Measurements from ENCODE around the gene ELOVL1. TPM values are rescaled to one million over a fixed set of nuclear protein-coding genes. Genes with fewer than 3 reads are reported as not detected.

The ELOVL1 gene
- total RNA-seq, 4 donors from 2014 or later, result 48.6 to 66.6 (median 50.8) TPM

DNA sequence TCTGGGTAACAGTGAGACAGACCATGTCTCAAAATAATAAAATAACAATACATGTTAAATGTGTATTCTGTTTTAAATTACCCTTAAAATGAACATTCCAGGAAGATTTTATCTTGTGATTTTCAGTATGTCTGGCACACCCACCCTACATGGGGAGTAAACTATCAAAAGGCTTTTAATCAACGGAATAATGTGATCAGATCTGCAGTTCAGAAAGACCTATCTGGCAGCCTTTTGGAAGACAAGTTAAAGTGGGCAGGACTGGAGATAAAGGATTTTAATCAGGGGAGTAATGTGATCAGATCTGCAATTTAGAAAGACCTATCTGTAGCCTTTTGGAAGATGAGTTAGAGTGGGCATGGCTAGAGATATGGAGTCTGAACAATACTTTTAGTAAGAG lies 11.7 kb upstream of the ELOVL1 start:
- WGBS, 2 donors, result 84 to 95% methylated on average over 1 of the region's 1 CpG
- Histone ChIP-seq H3K27me3 (no peaks in the 10 kb centered on the region), H3K36me3 (peaks cover 0 to 21% (median 14%) of the 10 kb centered on the region in 3 donors), H3K4me3 (no peak overlapping the region), H3K9me3 (no peaks in the 10 kb centered on the region), H3K4me1 (peaks cover 0 to 24% (median 6%) of the 10 kb centered on the region in 4 donors), H3K27ac (peak overlapping the region in 2 of 4 donors; percentile 82 to 85)
- TF ChIP-seq EP300 (IDR thresholded peaks at IDR 0.05), result no peak
- no peak for TF ChIP-seq POLR2A (IDR thresholded peaks at IDR 0.05)
- TF ChIP-seq, protein P1, sequence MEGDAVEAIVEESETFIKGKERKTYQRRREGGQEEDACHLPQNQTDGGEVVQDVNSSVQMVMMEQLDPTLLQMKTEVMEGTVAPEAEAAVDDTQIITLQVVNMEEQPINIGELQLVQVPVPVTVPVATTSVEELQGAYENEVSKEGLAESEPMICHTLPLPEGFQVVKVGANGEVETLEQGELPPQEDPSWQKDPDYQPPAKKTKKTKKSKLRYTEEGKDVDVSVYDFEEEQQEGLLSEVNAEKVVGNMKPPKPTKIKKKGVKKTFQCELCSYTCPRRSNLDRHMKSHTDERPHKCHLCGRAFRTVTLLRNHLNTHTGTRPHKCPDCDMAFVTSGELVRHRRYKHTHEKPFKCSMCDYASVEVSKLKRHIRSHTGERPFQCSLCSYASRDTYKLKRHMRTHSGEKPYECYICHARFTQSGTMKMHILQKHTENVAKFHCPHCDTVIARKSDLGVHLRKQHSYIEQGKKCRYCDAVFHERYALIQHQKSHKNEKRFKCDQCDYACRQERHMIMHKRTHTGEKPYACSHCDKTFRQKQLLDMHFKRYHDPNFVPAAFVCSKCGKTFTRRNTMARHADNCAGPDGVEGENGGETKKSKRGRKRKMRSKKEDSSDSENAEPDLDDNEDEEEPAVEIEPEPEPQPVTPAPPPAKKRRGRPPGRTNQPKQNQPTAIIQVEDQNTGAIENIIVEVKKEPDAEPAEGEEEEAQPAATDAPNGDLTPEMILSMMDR (IDR thresholded peaks at IDR 0.05), result no peak
- DNase-seq (ENCODE audit: low spot score in 2 of 2), result no peak

DNA sequence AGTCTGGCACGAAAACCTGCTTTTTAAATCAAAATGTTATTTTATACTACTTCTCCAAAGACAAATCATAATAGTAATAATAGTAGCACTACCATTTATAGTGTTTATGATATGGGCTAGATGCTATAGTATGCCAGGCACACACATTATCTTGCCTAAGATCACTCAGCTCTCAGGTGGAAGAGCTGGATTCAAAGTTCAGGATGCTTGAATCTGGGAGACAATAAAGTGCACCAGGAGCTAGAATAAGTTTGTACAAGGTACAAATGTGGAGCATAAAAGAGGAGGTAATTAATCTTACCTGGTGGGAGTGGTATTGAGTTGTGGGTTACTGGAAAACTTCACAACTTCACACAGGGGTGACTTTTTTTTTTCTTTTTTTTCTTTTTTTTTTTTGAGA lies 10.0 kb upstream of the ELOVL1 start:
- H3K4me1 ChIP-seq, result peaks cover 0 to 25% (median 5%) of the 10 kb centered on the region in 4 donors
- whole genome bisulfite sequencing, 2 donors, result 68 to 83% methylated on average over 1 of the region's 1 CpG
- TF ChIP-seq EP300 (IDR thresholded peaks at IDR 0.05) (no peak), POLR2A (IDR thresholded peaks at IDR 0.05) (no peak)
- TF ChIP-seq, protein P1 (IDR thresholded peaks at IDR 0.05), result no peak
- no peaks in the 10 kb centered on the region for H3K9me3 ChIP-seq
- peaks cover 0 to 12% (median 1%) of the 10 kb centered on the region in 3 donors for H3K36me3 ChIP-seq
- H3K27me3 ChIP-seq, result no peaks in the 10 kb centered on the region
- no peak overlapping the region for H3K4me3 ChIP-seq
- H3K27ac ChIP-seq, result peak overlapping the region in 1 of 4 donors; percentile 44
- DNase-seq (ENCODE audit: low spot score in 2 of 2), result no peak

DNA sequence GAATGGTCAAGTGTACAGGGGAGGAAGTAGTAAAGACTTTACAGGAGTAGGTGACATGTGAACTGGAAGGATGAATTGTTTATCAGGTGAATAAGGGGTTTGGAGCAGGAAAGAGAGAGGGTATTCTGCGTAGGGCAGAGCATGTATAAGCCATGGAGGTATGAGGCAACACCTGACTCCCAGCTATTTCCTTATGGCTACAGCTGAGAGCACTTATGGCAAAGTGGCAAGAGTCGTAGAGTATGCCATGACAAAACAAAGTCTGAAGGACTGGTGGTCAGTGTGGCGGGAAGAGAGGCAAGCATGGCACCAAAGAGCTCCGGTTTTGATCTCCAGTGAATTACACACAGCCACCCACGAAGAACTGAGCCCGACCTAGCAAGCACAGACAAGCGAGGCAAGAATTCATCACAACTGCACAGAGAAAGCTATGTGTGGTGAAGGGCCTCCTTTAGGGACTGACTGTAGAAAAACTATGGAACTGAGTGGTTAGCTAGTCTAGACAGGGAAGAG lies 9.0 kb upstream of the ELOVL1 start:
- Histone ChIP-seq H3K36me3 (peaks cover 0 to 7% (median 0%) of the 10 kb centered on the region in 3 donors), H3K27me3 (no peaks in the 10 kb centered on the region), H3K4me1 (peaks cover 0 to 15% (median under 1%) of the 10 kb centered on the region in 4 donors), H3K4me3 (no peak overlapping the region), H3K9me3 (no peaks in the 10 kb centered on the region), H3K27ac (peak overlapping the region in 2 of 4 donors; percentile 12 to 15)
- TF ChIP-seq, protein P1 (IDR thresholded peaks at IDR 0.05), result no peak
- TF ChIP-seq POLR2A (IDR thresholded peaks at IDR 0.05) (no peak), EP300 (IDR thresholded peaks at IDR 0.05) (no peak)
- DNase-seq (ENCODE audit: low spot score in 2 of 2), result no peak
- WGBS, 2 donors, result 66 to 69% methylated on average over 7 of the region's 7 CpGs

DNA sequence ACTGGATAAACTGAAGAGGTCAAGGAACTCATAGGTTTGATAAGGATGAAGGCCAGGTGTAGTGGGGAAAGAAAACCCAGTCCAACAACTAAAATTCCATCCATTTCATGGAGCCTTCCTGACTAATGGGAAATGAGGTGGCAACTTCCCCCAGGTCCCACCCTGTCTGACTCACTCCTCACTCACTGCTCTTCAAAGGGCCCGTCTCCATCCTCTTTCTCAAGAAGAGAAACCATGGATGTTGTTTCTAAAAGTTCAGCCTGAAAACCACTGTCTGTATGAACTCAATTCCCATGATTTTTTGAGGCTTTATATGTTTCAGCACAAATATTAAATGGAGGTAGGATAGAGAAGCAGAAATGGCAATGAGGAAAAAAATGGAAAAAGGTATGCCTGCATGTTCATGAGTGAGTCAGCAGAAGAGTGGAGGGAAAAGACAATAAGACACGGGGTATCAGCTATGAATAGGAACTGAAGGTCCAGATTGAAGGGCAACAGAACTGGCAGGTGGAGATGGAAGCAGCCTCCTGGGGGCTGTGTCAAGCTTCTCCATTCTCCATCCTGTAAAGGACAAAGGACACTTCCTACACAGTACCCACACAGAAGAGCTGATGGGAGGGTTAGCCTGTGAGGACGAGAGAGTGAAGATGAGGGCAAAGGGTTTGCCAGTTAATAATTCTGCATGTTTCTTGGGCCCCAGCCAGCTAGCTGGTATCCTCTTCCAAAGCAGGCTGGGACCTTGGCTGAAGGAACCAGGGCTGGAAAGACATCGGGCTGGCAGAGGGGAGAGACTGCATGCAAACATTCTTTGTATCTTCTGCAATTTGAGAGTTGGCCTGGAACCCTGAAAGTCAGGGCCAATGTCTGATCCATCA lies 5.5 kb upstream of the ELOVL1 start:
- WGBS, 2 donors, result 60 to 64% methylated on average over 4 of the region's 4 CpGs
- H3K9me3 ChIP-seq, result no peaks in the 10 kb centered on the region
- H3K36me3 ChIP-seq, result peaks cover 0 to 7% (median 0%) of the 10 kb centered on the region in 3 donors
- H3K27me3 ChIP-seq, result no peaks in the 10 kb centered on the region
- peak overlapping the region in 2 of 4 donors; percentile 65 to 66 for H3K27ac ChIP-seq
- no peak overlapping the region for H3K4me3 ChIP-seq
- no peak for TF ChIP-seq POLR2A (IDR thresholded peaks at IDR 0.05)
- TF ChIP-seq EP300 (IDR thresholded peaks at IDR 0.05), result no peak
- TF ChIP-seq, protein P1 (IDR thresholded peaks at IDR 0.05), result no peak
- H3K4me1 ChIP-seq, result peaks cover 0 to 30% (median 8%) of the 10 kb centered on the region in 4 donors
- no peak for DNase-seq (ENCODE audit: low spot score in 2 of 2)

DNA sequence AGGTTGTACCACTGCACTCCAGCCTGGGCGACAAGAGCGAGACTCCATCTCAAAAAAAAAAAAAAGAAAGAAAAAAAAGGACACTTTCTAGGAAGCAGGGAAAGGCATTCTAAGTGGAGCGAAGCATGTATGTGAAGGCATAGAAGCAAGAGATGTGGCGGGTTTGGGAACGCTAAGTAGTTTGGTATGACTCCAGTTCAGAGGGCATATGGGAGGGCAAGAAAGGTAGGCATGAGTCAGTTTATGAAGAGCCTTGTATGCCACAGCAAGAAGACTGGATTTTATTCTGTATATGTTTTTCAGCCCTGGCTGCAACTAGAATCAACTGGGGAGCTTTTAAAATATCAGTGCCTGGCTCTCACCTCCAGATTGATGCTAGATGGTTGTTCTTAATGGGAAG lies 4.4 kb upstream of the ELOVL1 start:
- TF ChIP-seq EP300 (IDR thresholded peaks at IDR 0.05), result no peak
- TF ChIP-seq, protein P1 (IDR thresholded peaks at IDR 0.05), result no peak
- TF ChIP-seq POLR2A (IDR thresholded peaks at IDR 0.05), result no peak

More for the DNA sequence above, 4.4 kb upstream of the ELOVL1 start:
- no peak for DNase-seq (ENCODE audit: low spot score in 2 of 2)
- Histone ChIP-seq H3K4me1 (peaks cover 0 to 31% (median 9%) of the 10 kb centered on the region in 4 donors), H3K4me3 (no peak overlapping the region), H3K9me3 (no peaks in the 10 kb centered on the region), H3K27ac (peak overlapping the region in 2 of 4 donors; percentile 62 to 65), H3K36me3 (peaks cover 0 to 7% (median 0%) of the 10 kb centered on the region in 3 donors), H3K27me3 (no peaks in the 10 kb centered on the region)
- 93 to 95% methylated on average over 5 of the region's 5 CpGs for WGBS, 2 donors

Measured in tibial nerve (tissue), 4 donors.